Liver (tissue), 9 donors: ENCODE data around the gene ARHGEF7. TPM values are rescaled to one million over a fixed set of nuclear protein-coding genes. Genes with fewer than 3 reads are reported as not detected.

ENCODE experiments used
- DNase-seq: peaks from one replicate; pipeline ENCODE4 v3.0.0-alpha.2; 2017; ENCODE audit warnings: low spot score
- H3K27ac ChIP-seq, 2 donors: one replicate each; pipeline ENCODE4 v1.7.0; 2013; ENCODE audit warnings: inconsistent platforms in 2 of 2, low read length in 2 of 2, control low read depth in 1 of 2, low read depth in 1 of 2, mild to moderate bottlenecking in 1 of 2
- H3K27me3 ChIP-seq, 4 donors: one replicate each; pipeline versions ENCODE4 v1.6.1 to v1.7.0; 2013; ENCODE audit warnings: low read length in 3 of 4, inconsistent platforms in 1 of 4, mild to moderate bottlenecking in 1 of 4, moderate library complexity in 1 of 4; ENCODE audit not compliant: control insufficient read depth in 4 of 4, insufficient read depth in 4 of 4
- H3K36me3 ChIP-seq, 4 donors: one replicate each; pipeline versions ENCODE4 v1.6.1 to v1.7.0; 2013; ENCODE audit warnings: low read length in 3 of 4, mild to moderate bottlenecking in 3 of 4, low read depth in 1 of 4, moderate library complexity in 1 of 4; ENCODE audit not compliant: control insufficient read depth in 4 of 4, insufficient read depth in 3 of 4
- H3K4me1 ChIP-seq, 4 donors: one replicate each; pipeline versions ENCODE4 v1.6.1 to v1.7.0; 2013; ENCODE audit warnings: low read length in 3 of 4, mild to moderate bottlenecking in 3 of 4, moderate library complexity in 1 of 4; ENCODE audit not compliant: control insufficient read depth in 4 of 4, insufficient read depth in 4 of 4
- H3K4me3 ChIP-seq, 3 donors: one replicate each; pipeline versions ENCODE4 v1.6.1 to v1.7.0; 2013; ENCODE audit warnings: low read length in 3 of 3, control low read depth in 1 of 3, low read depth in 1 of 3, mild to moderate bottlenecking in 1 of 3
- H3K9ac ChIP-seq, 2 donors: one replicate each; pipeline ENCODE4 v1.7.0; 2013; ENCODE audit warnings: low read length in 2 of 2, mild to moderate bottlenecking in 2 of 2, moderate library complexity in 2 of 2, control low read depth in 1 of 2, low read depth in 1 of 2
- H3K9me3 ChIP-seq, 4 donors: one replicate each; pipeline versions ENCODE4 v1.6.1 to v1.7.0; 2013; ENCODE audit warnings: low read length in 3 of 4; ENCODE audit not compliant: control insufficient read depth in 4 of 4
- EGR1 ChIP-seq, 2 donors: IDR thresholded peaks; 2 replicates each; pipeline ENCODE4 v1.6.1; 2016 to 2018; ENCODE audit warnings: antibody characterized with exemption in 2 of 2, low read depth in 2 of 2
- FOXA1 ChIP-seq: IDR thresholded peaks from 2 replicates; pipeline ENCODE4 v1.6.1; 2016; ENCODE audit warnings: antibody characterized with exemption
- FOXA2 ChIP-seq: IDR thresholded peaks from 2 replicates; pipeline ENCODE4 v1.6.1; 2016; ENCODE audit warnings: antibody characterized with exemption
- GABPA ChIP-seq, 2 donors: IDR thresholded peaks in 1 of 2; conservative IDR thresholded peaks in 1 of 2; 2 replicates each; pipeline ENCODE4 v1.6.1; 2016; ENCODE audit warnings: antibody characterized with exemption in 2 of 2, mild to moderate bottlenecking in 1 of 2, moderate library complexity in 1 of 2
- HNF4A ChIP-seq, 2 donors: conservative IDR thresholded peaks; 2 replicates each; pipeline ENCODE4 v1.6.1; 2016; ENCODE audit warnings: antibody characterized with exemption in 2 of 2, mild to moderate bottlenecking in 2 of 2
- HNF4G ChIP-seq: IDR thresholded peaks from 2 replicates; pipeline ENCODE4 v1.6.1; 2016; ENCODE audit warnings: antibody characterized with exemption
- JUND ChIP-seq, 2 donors: IDR thresholded peaks; 2 replicates each; pipeline ENCODE4 v1.6.1; 2016; ENCODE audit warnings: antibody characterized with exemption in 2 of 2
- NR2F2 ChIP-seq: IDR thresholded peaks from 2 replicates; pipeline ENCODE4 v1.6.1; 2016; ENCODE audit warnings: antibody characterized with exemption
- RAD21 ChIP-seq, 2 donors: IDR thresholded peaks; 2 replicates each; pipeline ENCODE4 v1.6.1; 2016; ENCODE audit warnings: antibody characterized with exemption in 2 of 2, mild to moderate bottlenecking in 2 of 2
- RXRA ChIP-seq, 2 donors: IDR thresholded peaks; 2 replicates each; pipeline ENCODE4 v1.6.1; 2017 to 2018; ENCODE audit warnings: antibody characterized with exemption in 2 of 2, mild to moderate bottlenecking in 1 of 2
- SP1 ChIP-seq: IDR thresholded peaks from 2 replicates; pipeline ENCODE4 v1.6.1; 2018; ENCODE audit warnings: antibody characterized with exemption, mild to moderate bottlenecking
- TAF1 ChIP-seq: conservative IDR thresholded peaks from 2 replicates; pipeline ENCODE4 v1.6.1; 2016; ENCODE audit warnings: antibody characterized with exemption, mild to moderate bottlenecking
- YY1 ChIP-seq: IDR thresholded peaks from 2 replicates; pipeline ENCODE4 v1.6.1; 2016; ENCODE audit warnings: antibody characterized with exemption, mild to moderate bottlenecking
- WGBS: extraction: QIAGEN DNeasy Blood & Tissue Kit; methylation state at CpG from one replicate; pipeline ENCODE4 v1.1.7; 2013; 5-methylcytosine and 5-hydroxymethylcytosine counted together
- polyA plus RNA-seq, 2 donors: library from polyadenylated mRNA; stranded (reverse) in 1 of 2; unstranded in 1 of 2; fragments of 200-250 nt in 1 of 2; fragments of >200 nt in 1 of 2; fragmentation: Nextera tagmentation in 1 of 2; extraction: Ambion mirVana in 1 of 2; gene quantifications; one replicate each; pipeline versions ENCODE4 v1.2.1 to v1.2.3, GENCODE V29; 2013 to 2015
- total RNA-seq, 2 donors: library from RNA; depleted of rRNA; stranded (reverse); fragments of >200 nt; gene quantifications; one replicate each; pipeline ENCODE4 v1.2.3, GENCODE V29; 2014
- TF ChIP-seq, protein P1 (sequence below): IDR thresholded peaks from 2 replicates; pipeline ENCODE4 v1.6.1; 2016; ENCODE audit warnings: antibody characterized with exemption
- TF ChIP-seq, protein P2 (sequence below): IDR thresholded peaks from 2 replicates; pipeline ENCODE4 v1.6.1; 2016; ENCODE audit warnings: antibody characterized with exemption, mild to moderate bottlenecking
- TF ChIP-seq, protein P3 (sequence below): fragments of 150-350 bp; IDR thresholded peaks from 2 replicates; pipeline ENCODE4 v1.5.1; 2017; ENCODE audit warnings: improper control_type of control experiment, low read depth, low read length; ENCODE audit not compliant: missing input control
- TF ChIP-seq, protein P4 (sequence below): IDR thresholded peaks from 2 replicates; pipeline ENCODE4 v1.6.1; 2016; ENCODE audit warnings: antibody characterized with exemption
- TF ChIP-seq, protein P5 (sequence below): IDR thresholded peaks from 2 replicates; pipeline ENCODE4 v1.6.1; 2016; ENCODE audit warnings: antibody characterized with exemption
- donor health status: healthy.
- donor health status: healthy.
- donor health status: healthy.
- donor health status: healthy.
- donor health status: healthy.

Gene ARHGEF7
- total and polyA plus RNA-seq, 4 donors: 10.3 to 37.5 (median 20.1) TPM

DNA sequence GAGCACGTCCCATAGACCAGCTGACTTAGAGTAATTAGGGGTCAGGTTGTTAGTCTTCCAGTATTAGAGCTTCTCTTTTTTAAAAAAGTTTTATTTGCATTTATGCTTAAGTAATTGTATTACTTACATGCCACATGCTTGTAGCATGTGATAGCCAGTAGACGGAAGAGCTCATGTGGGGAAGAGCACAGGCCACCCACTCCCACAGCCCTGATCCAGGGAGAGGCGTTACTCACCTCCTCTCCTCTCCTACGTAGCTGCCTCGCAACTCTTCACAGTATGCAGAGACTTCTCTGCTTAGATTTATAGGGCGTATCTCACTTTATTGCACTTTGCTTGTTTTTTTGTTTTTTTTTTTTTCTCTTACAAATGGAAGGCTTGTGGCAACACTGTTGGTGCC, 110.1 kb downstream of the ARHGEF7 start:
- no peak overlapping the region for H3K4me3 ChIP-seq
- no peak overlapping the region for H3K27ac ChIP-seq
- no peak for TF ChIP-seq RXRA (IDR thresholded peaks at IDR 0.05)
- TF ChIP-seq SP1: no peak
- no peak for TF ChIP-seq RAD21 (IDR thresholded peaks at IDR 0.05)
- TF ChIP-seq, protein P1, sequence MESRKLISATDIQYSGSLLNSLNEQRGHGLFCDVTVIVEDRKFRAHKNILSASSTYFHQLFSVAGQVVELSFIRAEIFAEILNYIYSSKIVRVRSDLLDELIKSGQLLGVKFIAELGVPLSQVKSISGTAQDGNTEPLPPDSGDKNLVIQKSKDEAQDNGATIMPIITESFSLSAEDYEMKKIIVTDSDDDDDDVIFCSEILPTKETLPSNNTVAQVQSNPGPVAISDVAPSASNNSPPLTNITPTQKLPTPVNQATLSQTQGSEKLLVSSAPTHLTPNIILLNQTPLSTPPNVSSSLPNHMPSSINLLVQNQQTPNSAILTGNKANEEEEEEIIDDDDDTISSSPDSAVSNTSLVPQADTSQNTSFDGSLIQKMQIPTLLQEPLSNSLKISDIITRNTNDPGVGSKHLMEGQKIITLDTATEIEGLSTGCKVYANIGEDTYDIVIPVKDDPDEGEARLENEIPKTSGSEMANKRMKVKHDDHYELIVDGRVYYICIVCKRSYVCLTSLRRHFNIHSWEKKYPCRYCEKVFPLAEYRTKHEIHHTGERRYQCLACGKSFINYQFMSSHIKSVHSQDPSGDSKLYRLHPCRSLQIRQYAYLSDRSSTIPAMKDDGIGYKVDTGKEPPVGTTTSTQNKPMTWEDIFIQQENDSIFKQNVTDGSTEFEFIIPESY: no peak
- TF ChIP-seq HNF4A (conservative IDR thresholded peaks at IDR 0.05): no peak
- TF ChIP-seq FOXA1: no peak
- TF ChIP-seq HNF4G: no peak
- TF ChIP-seq JUND (IDR thresholded peaks at IDR 0.05): no peak
- TF ChIP-seq, protein P2, sequence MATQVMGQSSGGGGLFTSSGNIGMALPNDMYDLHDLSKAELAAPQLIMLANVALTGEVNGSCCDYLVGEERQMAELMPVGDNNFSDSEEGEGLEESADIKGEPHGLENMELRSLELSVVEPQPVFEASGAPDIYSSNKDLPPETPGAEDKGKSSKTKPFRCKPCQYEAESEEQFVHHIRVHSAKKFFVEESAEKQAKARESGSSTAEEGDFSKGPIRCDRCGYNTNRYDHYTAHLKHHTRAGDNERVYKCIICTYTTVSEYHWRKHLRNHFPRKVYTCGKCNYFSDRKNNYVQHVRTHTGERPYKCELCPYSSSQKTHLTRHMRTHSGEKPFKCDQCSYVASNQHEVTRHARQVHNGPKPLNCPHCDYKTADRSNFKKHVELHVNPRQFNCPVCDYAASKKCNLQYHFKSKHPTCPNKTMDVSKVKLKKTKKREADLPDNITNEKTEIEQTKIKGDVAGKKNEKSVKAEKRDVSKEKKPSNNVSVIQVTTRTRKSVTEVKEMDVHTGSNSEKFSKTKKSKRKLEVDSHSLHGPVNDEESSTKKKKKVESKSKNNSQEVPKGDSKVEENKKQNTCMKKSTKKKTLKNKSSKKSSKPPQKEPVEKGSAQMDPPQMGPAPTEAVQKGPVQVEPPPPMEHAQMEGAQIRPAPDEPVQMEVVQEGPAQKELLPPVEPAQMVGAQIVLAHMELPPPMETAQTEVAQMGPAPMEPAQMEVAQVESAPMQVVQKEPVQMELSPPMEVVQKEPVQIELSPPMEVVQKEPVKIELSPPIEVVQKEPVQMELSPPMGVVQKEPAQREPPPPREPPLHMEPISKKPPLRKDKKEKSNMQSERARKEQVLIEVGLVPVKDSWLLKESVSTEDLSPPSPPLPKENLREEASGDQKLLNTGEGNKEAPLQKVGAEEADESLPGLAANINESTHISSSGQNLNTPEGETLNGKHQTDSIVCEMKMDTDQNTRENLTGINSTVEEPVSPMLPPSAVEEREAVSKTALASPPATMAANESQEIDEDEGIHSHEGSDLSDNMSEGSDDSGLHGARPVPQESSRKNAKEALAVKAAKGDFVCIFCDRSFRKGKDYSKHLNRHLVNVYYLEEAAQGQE: no peak
- TF ChIP-seq, protein P3, sequence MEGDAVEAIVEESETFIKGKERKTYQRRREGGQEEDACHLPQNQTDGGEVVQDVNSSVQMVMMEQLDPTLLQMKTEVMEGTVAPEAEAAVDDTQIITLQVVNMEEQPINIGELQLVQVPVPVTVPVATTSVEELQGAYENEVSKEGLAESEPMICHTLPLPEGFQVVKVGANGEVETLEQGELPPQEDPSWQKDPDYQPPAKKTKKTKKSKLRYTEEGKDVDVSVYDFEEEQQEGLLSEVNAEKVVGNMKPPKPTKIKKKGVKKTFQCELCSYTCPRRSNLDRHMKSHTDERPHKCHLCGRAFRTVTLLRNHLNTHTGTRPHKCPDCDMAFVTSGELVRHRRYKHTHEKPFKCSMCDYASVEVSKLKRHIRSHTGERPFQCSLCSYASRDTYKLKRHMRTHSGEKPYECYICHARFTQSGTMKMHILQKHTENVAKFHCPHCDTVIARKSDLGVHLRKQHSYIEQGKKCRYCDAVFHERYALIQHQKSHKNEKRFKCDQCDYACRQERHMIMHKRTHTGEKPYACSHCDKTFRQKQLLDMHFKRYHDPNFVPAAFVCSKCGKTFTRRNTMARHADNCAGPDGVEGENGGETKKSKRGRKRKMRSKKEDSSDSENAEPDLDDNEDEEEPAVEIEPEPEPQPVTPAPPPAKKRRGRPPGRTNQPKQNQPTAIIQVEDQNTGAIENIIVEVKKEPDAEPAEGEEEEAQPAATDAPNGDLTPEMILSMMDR: no peak
- TF ChIP-seq TAF1: no peak
- TF ChIP-seq, protein P4, sequence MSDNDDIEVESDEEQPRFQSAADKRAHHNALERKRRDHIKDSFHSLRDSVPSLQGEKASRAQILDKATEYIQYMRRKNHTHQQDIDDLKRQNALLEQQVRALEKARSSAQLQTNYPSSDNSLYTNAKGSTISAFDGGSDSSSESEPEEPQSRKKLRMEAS: no peak
- TF ChIP-seq, protein P5, sequence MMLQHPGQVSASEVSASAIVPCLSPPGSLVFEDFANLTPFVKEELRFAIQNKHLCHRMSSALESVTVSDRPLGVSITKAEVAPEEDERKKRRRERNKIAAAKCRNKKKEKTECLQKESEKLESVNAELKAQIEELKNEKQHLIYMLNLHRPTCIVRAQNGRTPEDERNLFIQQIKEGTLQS: no peak
- TF ChIP-seq NR2F2: no peak
- no peak for TF ChIP-seq GABPA (IDR thresholded peaks at IDR 0.05 in 1 of 2, conservative IDR thresholded peaks at IDR 0.05 in 1 of 2)
- no peak for TF ChIP-seq EGR1 (IDR thresholded peaks at IDR 0.05; ENCODE audit: low read depth in 2 of 2)
- TF ChIP-seq FOXA2: no peak
- TF ChIP-seq YY1: no peak
- no peak for DNase-seq
- H3K4me1 ChIP-seq: peaks cover 0 to 2% (median 0%) of the 10 kb centered on the region in 4 donors
- H3K9ac ChIP-seq: no peak overlapping the region
- peaks cover 0 to 14% (median 11%) of the 10 kb centered on the region in 4 donors for H3K36me3 ChIP-seq
- 94% methylated on average over 6 of the region's 6 CpGs for WGBS
- H3K9me3 ChIP-seq: no peaks in the 10 kb centered on the region
- H3K27me3 ChIP-seq: no peaks in the 10 kb centered on the region
